ENCODE data around the gene CYP2A7.
"Not testable (repeated sequence)": the region's sequence is repeated elsewhere in the genome, so short reads cannot be mapped to it uniquely, and the experiment has no call there.

CYP2A7 gene

DNA sequence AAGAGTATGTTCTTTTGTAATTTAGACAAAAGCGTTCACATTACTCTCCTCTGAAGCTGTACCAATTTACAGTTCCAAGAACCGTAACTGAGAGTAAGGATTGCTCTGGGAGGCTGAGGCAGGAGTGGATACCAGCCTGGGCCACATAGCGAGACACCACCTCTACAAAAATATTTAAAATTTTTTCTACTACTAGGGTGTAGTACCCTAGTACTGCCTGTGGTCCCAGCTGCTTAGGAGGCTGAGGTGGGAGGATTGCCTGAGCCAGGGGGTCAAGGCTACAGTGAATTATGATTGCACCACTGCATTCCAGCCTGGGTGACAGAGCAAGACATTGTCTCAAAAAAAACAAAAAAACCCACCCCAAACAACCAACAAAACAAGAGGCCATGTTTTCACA lies 19.7 kb downstream of the CYP2A7 start:
- no peaks in the 10 kb centered on the region for H3K9me3 ChIP-seq (ENCODE audit: insufficient read depth, low read length)
- H4K20me1 ChIP-seq (ENCODE audit: low read depth, low read length), result no peaks in the 10 kb centered on the region
- TF ChIP-seq, protein P1, sequence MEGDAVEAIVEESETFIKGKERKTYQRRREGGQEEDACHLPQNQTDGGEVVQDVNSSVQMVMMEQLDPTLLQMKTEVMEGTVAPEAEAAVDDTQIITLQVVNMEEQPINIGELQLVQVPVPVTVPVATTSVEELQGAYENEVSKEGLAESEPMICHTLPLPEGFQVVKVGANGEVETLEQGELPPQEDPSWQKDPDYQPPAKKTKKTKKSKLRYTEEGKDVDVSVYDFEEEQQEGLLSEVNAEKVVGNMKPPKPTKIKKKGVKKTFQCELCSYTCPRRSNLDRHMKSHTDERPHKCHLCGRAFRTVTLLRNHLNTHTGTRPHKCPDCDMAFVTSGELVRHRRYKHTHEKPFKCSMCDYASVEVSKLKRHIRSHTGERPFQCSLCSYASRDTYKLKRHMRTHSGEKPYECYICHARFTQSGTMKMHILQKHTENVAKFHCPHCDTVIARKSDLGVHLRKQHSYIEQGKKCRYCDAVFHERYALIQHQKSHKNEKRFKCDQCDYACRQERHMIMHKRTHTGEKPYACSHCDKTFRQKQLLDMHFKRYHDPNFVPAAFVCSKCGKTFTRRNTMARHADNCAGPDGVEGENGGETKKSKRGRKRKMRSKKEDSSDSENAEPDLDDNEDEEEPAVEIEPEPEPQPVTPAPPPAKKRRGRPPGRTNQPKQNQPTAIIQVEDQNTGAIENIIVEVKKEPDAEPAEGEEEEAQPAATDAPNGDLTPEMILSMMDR (IDR thresholded peaks at IDR 0.05; ENCODE audit: insufficient read depth, low read length, poor library complexity, severe bottlenecking), result no peak
- TF ChIP-seq EZH2phosphoT487 (conservative IDR thresholded peaks at IDR 0.05; ENCODE audit: low read length), result no peak
- H3K27ac ChIP-seq (ENCODE audit: low read depth, low read length), result no peak overlapping the region
- H3K4me3 ChIP-seq (ENCODE audit: insufficient read depth, low read length, poor library complexity, severe bottlenecking), result no peak overlapping the region
- no peak overlapping the region for H3K9ac ChIP-seq (ENCODE audit: low read length)
- H2AFZ ChIP-seq (ENCODE audit: low read depth, low read length, severe bottlenecking), result no peak overlapping the region
- H3K27me3 ChIP-seq (ENCODE audit: low read length), result no peaks in the 10 kb centered on the region
- no peaks in the 10 kb centered on the region for H3K9me2 ChIP-seq (replicated peaks; ENCODE audit: insufficient read depth, low read length)
- H3F3A ChIP-seq (ENCODE audit: insufficient read depth), result no peaks in the 10 kb centered on the region
- no peak overlapping the region for H3K4me2 ChIP-seq (ENCODE audit: low read depth, low read length, poor library complexity, severe bottlenecking)
- no peaks in the 10 kb centered on the region for H3K36me3 ChIP-seq (ENCODE audit: low read length)
- H3K79me2 ChIP-seq (ENCODE audit: insufficient read depth, low read length), result no peaks in the 10 kb centered on the region

DNA sequence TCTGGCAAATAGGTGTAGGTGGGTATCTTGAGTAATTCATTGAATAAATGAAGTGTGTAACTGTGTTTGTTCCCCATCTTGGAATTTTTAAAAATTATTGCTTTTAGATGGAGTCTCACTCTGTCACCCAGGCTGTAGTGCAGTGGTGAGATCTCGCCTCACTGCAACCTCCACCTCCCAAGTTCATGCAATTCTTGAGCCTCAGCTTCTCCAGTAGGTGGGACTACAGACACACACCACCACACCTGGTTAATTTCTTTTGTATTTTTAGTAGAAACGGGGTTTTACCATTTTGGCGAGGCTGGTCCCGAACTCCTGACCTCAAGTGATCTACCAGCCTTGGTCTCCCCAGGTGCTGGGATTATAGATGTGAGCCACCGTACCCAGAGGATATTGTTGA lies 23.9 kb downstream of the CYP2A7 start:
- H3K9me3 ChIP-seq (ENCODE audit: insufficient read depth, low read length), result no peaks in the 10 kb centered on the region

DNA sequence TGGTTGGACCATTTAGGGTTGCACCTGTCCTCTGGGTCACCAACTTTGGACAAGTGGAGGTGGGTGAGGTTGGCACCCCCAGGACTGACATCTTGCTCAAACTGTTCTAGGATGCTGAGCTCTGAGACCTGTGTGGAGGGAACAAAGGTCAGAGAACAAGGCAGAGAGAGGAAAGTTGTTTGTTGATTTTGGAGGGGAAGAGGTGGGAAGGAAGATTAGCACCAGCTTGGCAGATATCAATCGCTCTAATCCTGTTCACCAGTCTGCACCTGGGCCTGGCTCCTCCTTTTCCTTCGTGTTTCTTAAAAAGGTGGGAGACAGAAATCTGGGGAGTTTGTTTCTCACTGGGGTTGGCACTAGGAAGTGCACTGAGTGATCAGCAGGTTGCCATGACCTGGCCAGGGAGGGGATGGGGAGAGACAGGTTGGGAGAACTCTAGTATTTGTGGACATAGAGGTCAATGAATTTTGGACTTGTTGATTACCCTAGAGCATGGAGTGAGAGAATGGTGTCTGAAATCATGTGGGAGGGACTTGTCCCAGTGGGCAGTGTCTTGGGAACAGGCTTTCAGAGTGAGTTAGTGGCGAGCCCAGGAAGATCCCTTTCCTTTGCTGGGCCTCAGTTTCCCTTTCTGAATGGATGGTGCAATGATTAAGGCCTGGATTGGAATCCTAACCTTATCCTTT lies 29.4 kb downstream of the CYP2A7 start:
- not testable (repeated sequence) for H3K9me2 ChIP-seq (replicated peaks; ENCODE audit: insufficient read depth, low read length); H3F3A ChIP-seq (ENCODE audit: insufficient read depth); H4K20me1 ChIP-seq (ENCODE audit: low read depth, low read length); H3K27ac ChIP-seq (ENCODE audit: low read depth, low read length); H3K9ac ChIP-seq (ENCODE audit: low read length); H3K79me2 ChIP-seq (ENCODE audit: insufficient read depth, low read length); H3K36me3 ChIP-seq (ENCODE audit: low read length); H3K9me3 ChIP-seq (ENCODE audit: insufficient read depth, low read length); H2AFZ ChIP-seq (ENCODE audit: low read depth, low read length, severe bottlenecking); H3K4me3 ChIP-seq (ENCODE audit: insufficient read depth, low read length, poor library complexity, severe bottlenecking); H3K4me2 ChIP-seq (ENCODE audit: low read depth, low read length, poor library complexity, severe bottlenecking); H3K27me3 ChIP-seq (ENCODE audit: low read length)

More for the DNA sequence above, 23.9 kb downstream of the CYP2A7 start:
- Histone ChIP-seq H3K79me2 (ENCODE audit: insufficient read depth, low read length) (no peaks in the 10 kb centered on the region), H3F3A (ENCODE audit: insufficient read depth) (no peaks in the 10 kb centered on the region), H3K27me3 (ENCODE audit: low read length) (no peaks in the 10 kb centered on the region), H3K9me2 (replicated peaks; ENCODE audit: insufficient read depth, low read length) (no peaks in the 10 kb centered on the region), H3K9ac (ENCODE audit: low read length) (no peak overlapping the region), H2AFZ (ENCODE audit: low read depth, low read length, severe bottlenecking) (no peak overlapping the region), H4K20me1 (ENCODE audit: low read depth, low read length) (no peaks in the 10 kb centered on the region), H3K27ac (ENCODE audit: low read depth, low read length) (no peak overlapping the region), H3K4me3 (ENCODE audit: insufficient read depth, low read length, poor library complexity, severe bottlenecking) (no peak overlapping the region), H3K4me2 (ENCODE audit: low read depth, low read length, poor library complexity, severe bottlenecking) (no peak overlapping the region), H3K36me3 (ENCODE audit: low read length) (no peaks in the 10 kb centered on the region)
- TF ChIP-seq, protein P1 (IDR thresholded peaks at IDR 0.05; ENCODE audit: insufficient read depth, low read length, poor library complexity, severe bottlenecking), result no peak
- TF ChIP-seq EZH2phosphoT487 (conservative IDR thresholded peaks at IDR 0.05; ENCODE audit: low read length), result no peak

DNA sequence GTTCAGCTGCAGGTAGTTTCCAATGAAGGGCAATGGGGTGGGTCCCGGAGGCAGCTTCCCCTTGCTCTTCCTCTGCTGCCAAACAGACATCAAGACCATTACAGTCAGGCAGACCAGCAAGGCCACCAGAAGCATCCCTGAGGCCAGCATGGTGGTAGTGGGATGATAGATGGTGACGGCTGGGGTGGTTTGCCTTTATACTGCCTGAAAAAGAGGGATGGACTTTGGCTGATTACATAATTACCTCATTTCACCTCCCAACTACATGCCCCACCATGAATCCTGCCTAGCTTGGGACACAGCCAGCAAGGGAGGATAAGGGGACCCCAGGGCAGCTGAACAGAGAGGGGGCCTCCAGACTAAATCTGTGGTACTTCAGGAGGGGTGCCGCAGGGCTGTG lies 31.8 kb downstream of the CYP2A7 start, which contains the start of gene CYP2A6:
Gene CYP2A6 (minus strand): TSS at position 171 of the 400 bp plus-strand sequence. CDS start 21 bp downstream, at position 150.
- not testable (repeated sequence) for H3F3A ChIP-seq (ENCODE audit: insufficient read depth); H3K4me3 ChIP-seq (ENCODE audit: insufficient read depth, low read length, poor library complexity, severe bottlenecking); H3K36me3 ChIP-seq (ENCODE audit: low read length); H3K27me3 ChIP-seq (ENCODE audit: low read length); H4K20me1 ChIP-seq (ENCODE audit: low read depth, low read length); H3K9me3 ChIP-seq (ENCODE audit: insufficient read depth, low read length); H3K27ac ChIP-seq (ENCODE audit: low read depth, low read length); H3K9me2 ChIP-seq (replicated peaks; ENCODE audit: insufficient read depth, low read length); H3K9ac ChIP-seq (ENCODE audit: low read length); H3K4me2 ChIP-seq (ENCODE audit: low read depth, low read length, poor library complexity, severe bottlenecking); H3K79me2 ChIP-seq (ENCODE audit: insufficient read depth, low read length); H2AFZ ChIP-seq (ENCODE audit: low read depth, low read length, severe bottlenecking)

DNA sequence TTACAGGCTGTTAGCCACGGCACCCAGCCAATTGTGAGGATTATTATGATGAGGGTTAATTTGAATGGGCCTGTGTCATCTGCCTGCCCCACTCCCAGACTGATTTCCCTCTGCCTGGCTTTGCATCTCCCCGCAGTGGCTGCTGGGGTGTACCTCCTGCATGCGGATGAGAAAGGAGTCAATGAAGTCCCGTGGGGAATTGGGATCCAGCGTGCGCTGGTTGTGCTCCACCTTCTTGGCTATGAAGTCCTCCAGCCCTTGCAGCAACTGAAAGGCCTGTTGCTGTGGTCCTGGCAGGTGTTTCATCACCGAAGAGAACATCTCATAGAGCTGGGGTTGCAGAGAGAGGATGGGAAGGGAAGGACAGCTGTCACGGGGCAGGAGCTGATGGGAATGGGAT lies 35.3 kb downstream of the CYP2A7 start:
- not testable (repeated sequence) for H3K9me3 ChIP-seq (ENCODE audit: insufficient read depth, low read length); H2AFZ ChIP-seq (ENCODE audit: low read depth, low read length, severe bottlenecking); H3K4me3 ChIP-seq (ENCODE audit: insufficient read depth, low read length, poor library complexity, severe bottlenecking); H3F3A ChIP-seq (ENCODE audit: insufficient read depth); H3K36me3 ChIP-seq (ENCODE audit: low read length); H3K79me2 ChIP-seq (ENCODE audit: insufficient read depth, low read length); H3K9me2 ChIP-seq (replicated peaks; ENCODE audit: insufficient read depth, low read length); H3K4me2 ChIP-seq (ENCODE audit: low read depth, low read length, poor library complexity, severe bottlenecking); H3K27me3 ChIP-seq (ENCODE audit: low read length); H3K27ac ChIP-seq (ENCODE audit: low read depth, low read length); H4K20me1 ChIP-seq (ENCODE audit: low read depth, low read length); H3K9ac ChIP-seq (ENCODE audit: low read length)

DNA sequence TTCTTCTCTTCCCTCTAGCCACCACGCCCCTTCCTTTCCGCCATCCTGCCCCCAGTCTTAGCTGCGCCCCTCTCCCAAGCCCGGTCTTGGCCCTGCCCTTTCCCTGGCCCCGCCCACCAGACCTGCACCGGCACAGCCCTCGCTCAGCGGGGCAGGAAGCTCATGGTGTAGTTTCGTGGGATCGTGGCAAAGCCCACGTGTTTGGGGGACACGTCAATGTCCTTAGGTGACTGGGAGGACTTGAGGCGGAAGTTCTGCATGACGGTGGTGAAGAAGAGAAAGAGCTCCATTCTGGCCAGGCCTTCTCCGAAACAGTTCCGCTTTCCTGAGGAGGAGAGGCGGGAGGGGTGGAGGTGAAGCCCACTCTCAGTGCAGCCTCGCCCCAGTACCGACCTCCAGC lies 38.4 kb downstream of the CYP2A7 start:
- not testable (repeated sequence) for H3K36me3 ChIP-seq (ENCODE audit: low read length); H3K79me2 ChIP-seq (ENCODE audit: insufficient read depth, low read length); H4K20me1 ChIP-seq (ENCODE audit: low read depth, low read length); H3K27me3 ChIP-seq (ENCODE audit: low read length); H3K9me2 ChIP-seq (replicated peaks; ENCODE audit: insufficient read depth, low read length); H3F3A ChIP-seq (ENCODE audit: insufficient read depth); H3K9ac ChIP-seq (ENCODE audit: low read length); H3K9me3 ChIP-seq (ENCODE audit: insufficient read depth, low read length); H3K27ac ChIP-seq (ENCODE audit: low read depth, low read length); H3K4me2 ChIP-seq (ENCODE audit: low read depth, low read length, poor library complexity, severe bottlenecking); H3K4me3 ChIP-seq (ENCODE audit: insufficient read depth, low read length, poor library complexity, severe bottlenecking); H2AFZ ChIP-seq (ENCODE audit: low read depth, low read length, severe bottlenecking)

Data from SU-DHL-6 (cell line).